Measurements from ENCODE around the gene UAP1.

- TF ChIP-seq CTCF (IDR thresholded peaks at IDR 0.05; ENCODE audit: low read depth, low read length, poor library complexity, severe bottlenecking) (no peak), EZH2phosphoT487 (IDR thresholded peaks at IDR 0.05; ENCODE audit: borderline replicate concordance, low read length) (no peak)
Measured at GRCh38 chr1:162573136-162573535, 11.6 kb downstream of the UAP1 start.
